Activated CD4-positive, alpha-beta T cell treated with anti-CD3 and anti-CD28 coated beads, Interleukin-2, amount 10 ng/mL, durations not matched to agents 7 days and 5 days (primary cell): ENCODE measurements around the gene WFDC11. TPM values are rescaled to one million over a fixed set of nuclear protein-coding genes. Genes with fewer than 3 reads are reported as not detected.
"Not testable (repeated sequence)": the region's sequence is repeated elsewhere in the genome, so short reads cannot be mapped to it uniquely, and the experiment has no call there.

Experiments used
- CTCF ChIA-PET: fragments of 350-600 bp; sonication (Branson Sonifier 250); formaldehyde crosslinking; loops from one replicate; lab custom pipeline; 2021; ENCODE audit warnings: antibody characterized with exemption; lab: Charles Lee
- POLR2A ChIA-PET: fragments of 350-600 bp; sonication (Branson Sonifier 250); formaldehyde crosslinking; loops from one replicate; lab custom pipeline; 2021; ENCODE audit warnings: antibody characterized with exemption; lab: Charles Lee
- DNase-seq: peaks from one replicate; pipeline ENCODE4 v3.0.0-alpha.2; 2020
- H3K27ac Mint-ChIP-seq: one replicate; pipeline ENCODE4 v1.8.0; 2021; ENCODE audit warnings: mild to moderate bottlenecking, moderate library complexity, mixed read lengths
- H3K27me3 Mint-ChIP-seq: one replicate; pipeline ENCODE4 v1.8.0; 2021; ENCODE audit warnings: mixed read lengths
- H3K36me3 Mint-ChIP-seq: one replicate; pipeline ENCODE4 v1.8.0; 2021; ENCODE audit warnings: low read depth, mixed read lengths
- H3K4me1 Mint-ChIP-seq: one replicate; pipeline ENCODE4 v1.8.0; 2021; ENCODE audit warnings: mixed read lengths
- H3K4me3 Mint-ChIP-seq: one replicate; pipeline ENCODE4 v1.8.0; 2021; ENCODE audit warnings: mild to moderate bottlenecking, moderate library complexity, mixed read lengths
- H3K9me3 Mint-ChIP-seq: one replicate; pipeline ENCODE4 v1.8.0; 2021; ENCODE audit warnings: mixed read lengths
- total RNA-seq, 2 experiments: library from RNA; stranded (reverse); gene quantifications; one replicate each; pipeline ENCODE4 v1.2.3, GENCODE V29; 2021

Gene WFDC11
- total RNA-seq, 2 experiments from 2014 or later: not detected

DNA sequence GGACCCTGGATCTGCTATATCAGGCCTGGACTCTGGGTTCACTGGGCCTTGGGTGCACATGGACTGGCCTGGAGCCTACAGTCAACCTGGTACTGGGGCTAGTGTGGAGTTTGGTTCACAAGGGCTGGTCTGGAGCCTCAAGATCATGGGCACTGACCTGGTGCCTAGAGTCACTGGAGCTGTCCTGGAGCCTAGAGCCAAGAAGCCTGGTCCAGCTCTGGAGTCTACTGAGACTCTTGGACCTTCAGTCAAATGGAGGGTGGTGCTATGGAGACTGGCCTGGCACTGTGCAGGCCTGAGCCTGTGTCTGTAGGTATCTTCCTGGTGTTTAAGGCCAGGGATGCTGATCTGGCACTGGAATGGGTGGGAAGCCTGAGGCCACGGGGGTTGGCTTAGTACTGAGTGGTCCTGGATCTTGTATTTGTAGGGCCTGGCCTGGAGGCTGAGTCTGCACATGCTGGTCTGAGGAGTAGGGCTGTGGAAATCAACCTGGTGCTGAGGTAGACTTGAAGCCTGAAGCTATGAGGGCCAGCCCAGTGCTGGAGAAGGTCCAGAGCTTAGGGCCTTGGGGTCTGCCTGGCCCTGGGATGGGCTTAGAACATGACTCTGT is 22.5 kb downstream of the WFDC11 start:
- H3K27me3 Mint-ChIP-seq: peaks cover 2% of the 10 kb centered on the region
- H3K4me3 Mint-ChIP-seq: no peak overlapping the region
- POLR2A ChIA-PET: no interaction called here
- no peaks in the 10 kb centered on the region for H3K9me3 Mint-ChIP-seq
- no peak overlapping the region for H3K27ac Mint-ChIP-seq
- H3K36me3 Mint-ChIP-seq: no peaks in the 10 kb centered on the region
- DNase-seq: no peak
- CTCF ChIA-PET: interaction anchor here (0.9 to 1.0 kb wide), 2 partner anchors 11 kb away, joined by 3 read pairs; no protein-coding TSS in a partner anchor
- no peaks in the 10 kb centered on the region for H3K4me1 Mint-ChIP-seq

DNA sequence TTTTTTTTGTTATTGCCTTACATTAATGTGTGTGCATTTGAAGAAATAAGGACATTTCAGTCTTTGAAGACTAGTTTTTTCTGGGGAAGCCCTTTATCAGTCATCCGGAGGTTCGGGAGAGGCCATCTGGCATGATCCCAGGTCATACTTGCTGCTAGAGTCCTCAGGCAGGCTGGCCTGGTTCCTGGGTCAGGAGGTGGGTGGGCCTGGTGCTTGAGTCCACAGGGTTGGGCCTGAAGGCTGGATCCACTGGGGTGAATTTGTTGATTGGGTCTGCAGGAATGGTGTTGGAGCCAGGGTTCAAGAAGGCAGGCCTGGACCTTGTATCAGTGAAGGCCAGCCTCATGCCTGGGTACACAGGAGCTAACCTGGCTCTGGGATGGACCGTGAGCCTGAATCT is 23.2 kb downstream of the WFDC11 start:
- peaks cover 2% of the 10 kb centered on the region for H3K27me3 Mint-ChIP-seq
- H3K4me3 Mint-ChIP-seq: no peak overlapping the region
- DNase-seq: no peak
- ChIA-PET POLR2A (no interaction called here), CTCF (interaction anchor here (1.0 kb wide), 1 partner anchor 10 kb away, joined by 3 read pairs; no protein-coding TSS in a partner anchor)
- H3K36me3 Mint-ChIP-seq: no peaks in the 10 kb centered on the region
- H3K4me1 Mint-ChIP-seq: no peaks in the 10 kb centered on the region
- no peak overlapping the region for H3K27ac Mint-ChIP-seq
- H3K9me3 Mint-ChIP-seq: no peaks in the 10 kb centered on the region

DNA sequence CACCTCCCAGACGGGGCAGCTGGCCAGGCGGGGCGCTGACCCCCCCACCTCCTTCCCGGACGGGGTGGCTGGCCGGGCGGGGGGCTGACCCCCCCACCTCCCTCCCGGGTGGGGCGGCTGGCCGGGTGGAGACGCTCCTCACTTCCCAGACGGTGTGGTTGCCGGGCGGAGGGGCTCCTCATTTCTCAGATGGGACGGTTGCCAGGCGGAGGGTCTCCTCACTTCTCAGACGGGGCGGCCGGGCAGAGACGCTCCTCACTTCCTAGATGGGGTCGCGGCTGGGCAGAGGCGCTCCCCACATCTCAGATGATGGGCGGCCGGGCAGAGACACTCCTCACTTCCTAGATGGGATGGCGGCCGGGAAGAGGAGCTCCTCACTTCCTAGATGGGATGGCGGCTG is 24.2 kb downstream of the WFDC11 start:
- POLR2A ChIA-PET, H3K9me3 Mint-ChIP-seq, H3K4me3 Mint-ChIP-seq, H3K36me3 Mint-ChIP-seq, CTCF ChIA-PET, H3K4me1 Mint-ChIP-seq, H3K27me3 Mint-ChIP-seq, H3K27ac Mint-ChIP-seq, DNase-seq: not testable (repeated sequence)

DNA sequence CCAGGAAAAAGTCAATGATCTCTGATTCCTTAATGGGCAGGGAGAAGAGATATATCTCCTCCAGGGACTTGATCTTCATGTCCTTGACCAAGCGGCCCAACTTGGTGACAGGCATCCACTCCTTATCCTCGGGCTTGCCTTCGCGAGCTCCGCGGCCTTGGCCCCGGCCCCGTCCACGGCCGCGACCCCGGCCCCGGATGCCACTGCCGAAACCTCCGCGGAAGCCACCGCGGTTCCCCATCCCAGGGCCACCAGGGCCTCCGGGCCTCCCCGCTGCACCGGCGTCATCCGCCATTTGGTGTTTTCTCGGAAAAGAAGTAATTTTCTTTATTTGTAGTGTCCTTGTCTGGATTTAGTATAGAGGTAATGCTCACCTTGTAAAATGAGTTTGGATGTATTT is 29.0 kb downstream of the WFDC11 start:
- H3K36me3 Mint-ChIP-seq, H3K9me3 Mint-ChIP-seq, POLR2A ChIA-PET, H3K4me3 Mint-ChIP-seq, CTCF ChIA-PET, H3K4me1 Mint-ChIP-seq, H3K27ac Mint-ChIP-seq, DNase-seq, H3K27me3 Mint-ChIP-seq: not testable (repeated sequence)

DNA sequence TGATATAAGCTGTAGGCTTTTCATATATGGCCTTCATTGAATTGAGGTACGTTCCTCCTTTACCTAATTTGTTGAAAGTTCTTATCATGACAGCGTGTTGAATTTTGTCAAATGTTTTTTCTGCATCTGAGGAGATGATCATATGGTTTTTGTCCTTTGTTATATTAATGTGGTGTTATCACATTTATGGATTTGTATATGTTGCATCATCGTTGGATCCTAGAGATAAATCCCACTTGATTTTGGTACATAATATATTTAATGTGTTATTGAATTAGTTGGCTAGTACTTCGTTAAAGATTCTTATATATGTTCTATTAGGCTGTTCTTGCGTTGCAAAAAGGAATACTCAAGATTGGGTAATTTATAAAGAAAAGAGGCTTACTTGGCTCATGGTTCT is 30.4 kb downstream of the WFDC11 start:
- Mint-ChIP-seq H3K27ac (no peak overlapping the region), H3K4me1 (no peaks in the 10 kb centered on the region), H3K4me3 (no peak overlapping the region), H3K9me3 (no peaks in the 10 kb centered on the region), H3K27me3 (peaks cover 10% of the 10 kb centered on the region), H3K36me3 (no peaks in the 10 kb centered on the region)
- POLR2A ChIA-PET: no interaction called here
- no peak for DNase-seq
- CTCF ChIA-PET: no interaction called here

DNA sequence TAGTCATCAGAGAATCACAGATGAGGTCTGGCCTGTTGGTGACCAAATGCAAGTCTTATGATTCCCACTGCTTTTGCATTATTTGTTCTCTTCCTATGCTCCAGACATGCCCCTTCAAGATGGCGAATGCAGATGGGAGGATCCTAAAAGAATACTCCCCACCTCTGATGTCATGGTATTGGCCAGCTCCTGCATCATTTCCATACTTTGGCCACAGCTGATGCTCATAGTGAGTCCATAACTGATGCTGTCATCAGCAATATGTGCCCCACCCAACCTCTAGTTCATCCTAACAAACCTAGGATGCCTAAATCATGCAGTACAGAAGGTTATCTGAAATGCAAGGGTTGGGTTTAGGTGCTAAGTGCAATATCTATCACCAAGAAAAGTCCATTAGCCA is 33.5 kb downstream of the WFDC11 start:
- Mint-ChIP-seq H3K4me3 (no peak overlapping the region), H3K36me3 (no peaks in the 10 kb centered on the region), H3K9me3 (no peaks in the 10 kb centered on the region), H3K4me1 (no peaks in the 10 kb centered on the region), H3K27ac (no peak overlapping the region), H3K27me3 (peaks cover 21% of the 10 kb centered on the region)
- ChIA-PET POLR2A (no interaction called here), CTCF (interaction anchor here (0.9 kb wide), 1 partner anchor 11 kb away, joined by 3 read pairs; no protein-coding TSS in a partner anchor)
- no peak for DNase-seq

DNA sequence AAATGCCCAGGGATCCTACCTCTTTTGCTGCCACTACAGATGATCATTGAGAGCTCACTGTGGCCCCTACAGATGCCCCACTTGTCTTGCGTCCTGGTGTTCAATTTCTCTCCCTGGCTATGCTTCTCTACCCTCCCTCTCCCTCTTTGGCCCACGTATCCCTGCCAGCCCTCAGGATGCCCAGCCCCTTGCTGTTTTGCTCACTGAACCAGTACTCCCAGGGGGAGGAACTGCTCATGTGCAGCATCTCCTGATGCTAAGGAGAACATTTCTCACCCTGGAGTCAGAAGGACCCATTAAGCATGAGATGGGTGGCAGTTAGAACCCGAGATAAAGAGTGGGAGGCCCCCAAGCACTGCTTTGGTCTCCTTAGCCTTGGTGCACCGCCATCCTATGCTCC is 38.9 kb downstream of the WFDC11 start, which contains the start of gene WFDC9:
TSS of gene WFDC9 (minus strand) at position 101 of the 400 bp plus-strand sequence. CDS start 21,103 bp downstream, outside the sequence.
- no peak for DNase-seq
- peaks cover 26% of the 10 kb centered on the region for H3K27me3 Mint-ChIP-seq
- no peaks in the 10 kb centered on the region for H3K4me1 Mint-ChIP-seq
- ChIA-PET CTCF (no interaction called here), POLR2A (no interaction called here)
- no peak within 1 kb of the TSS for H3K4me3 Mint-ChIP-seq
- H3K27ac Mint-ChIP-seq: no peak within 1 kb of the TSS
- H3K9me3 Mint-ChIP-seq: no peaks in the 10 kb centered on the region
- H3K36me3 Mint-ChIP-seq: no peaks in the 10 kb centered on the region

DNA sequence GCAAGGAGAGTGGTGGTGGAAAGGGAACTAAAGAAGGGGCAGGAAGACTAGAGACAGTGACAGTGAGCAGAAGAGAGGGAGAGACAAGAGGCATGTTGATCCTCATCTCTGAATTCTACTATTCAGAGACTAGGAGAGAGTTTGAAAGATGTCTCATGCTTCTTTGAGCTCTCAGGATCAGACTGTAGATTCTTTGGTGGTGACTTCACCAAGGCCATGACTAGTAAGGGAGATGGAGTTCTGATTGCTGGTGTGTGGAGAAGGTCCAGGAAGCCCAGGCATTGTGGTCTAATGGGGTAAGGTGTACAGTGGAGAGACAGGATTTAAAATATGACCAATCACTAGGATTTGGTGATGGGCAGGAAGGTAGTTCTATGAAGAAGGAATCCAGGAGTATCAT is 39.7 kb downstream of the WFDC11 start:
- Mint-ChIP-seq H3K27ac (no peak overlapping the region), H3K4me1 (no peaks in the 10 kb centered on the region), H3K27me3 (peaks cover 27% of the 10 kb centered on the region), H3K9me3 (no peaks in the 10 kb centered on the region), H3K36me3 (no peaks in the 10 kb centered on the region), H3K4me3 (no peak overlapping the region)
- CTCF ChIA-PET: interaction anchor here (1.8 kb wide), 1 partner anchor 141 kb away, joined by 5 read pairs; no protein-coding TSS in a partner anchor
- DNase-seq: no peak
- POLR2A ChIA-PET: no interaction called here

DNA sequence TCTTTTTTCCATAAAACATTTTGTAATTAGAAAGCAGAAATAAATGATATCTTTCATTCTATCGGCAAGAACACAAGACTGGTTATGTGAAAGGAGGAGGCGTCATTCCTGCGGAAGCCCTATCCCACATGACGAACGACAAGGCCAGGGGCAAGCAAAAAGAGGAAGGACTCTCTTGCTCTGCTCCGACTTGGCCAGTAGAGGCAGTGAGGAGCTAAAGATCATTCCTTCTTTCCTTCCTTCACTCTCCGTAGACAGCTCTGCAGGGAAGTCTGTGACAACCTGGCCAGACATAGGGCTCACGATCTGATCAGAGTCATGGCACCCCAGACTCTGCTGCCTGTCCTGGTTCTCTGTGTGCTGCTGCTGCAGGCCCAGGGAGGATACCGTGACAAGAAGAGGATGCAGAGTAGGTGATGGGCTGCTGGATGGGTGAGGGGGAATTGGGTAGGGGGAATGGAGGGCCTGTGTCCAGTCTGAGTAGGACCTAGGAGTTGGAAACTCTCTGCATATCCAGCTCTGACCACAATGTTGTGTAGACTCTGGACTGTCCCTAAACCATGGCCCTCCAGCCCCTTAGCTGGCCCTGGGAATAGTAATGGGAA is 40.4 kb downstream of the WFDC11 start, which contains the start of gene WFDC10A:
TSS of gene WFDC10A (plus strand) at position 244 of the 605 bp plus-strand sequence. CDS start at position 319, 75 bp downstream.
- ChIA-PET POLR2A (no interaction called here), CTCF (interaction anchor here (0.5 to 1.8 kb wide), 4 partner anchors 15 to 267 kb away, joined by 4 to 5 read pairs (median 4); partner anchors contain the start of gene SYS1)
- no peak within 1 kb of the TSS for H3K27ac Mint-ChIP-seq
- peaks cover 32% of the 10 kb centered on the region for H3K27me3 Mint-ChIP-seq
- no peaks in the 10 kb centered on the region for H3K36me3 Mint-ChIP-seq
- no peak within 1 kb of the TSS for H3K4me3 Mint-ChIP-seq
- H3K9me3 Mint-ChIP-seq: no peaks in the 10 kb centered on the region
- peak; percentile 11 for DNase-seq
- H3K4me1 Mint-ChIP-seq: no peaks in the 10 kb centered on the region

DNA sequence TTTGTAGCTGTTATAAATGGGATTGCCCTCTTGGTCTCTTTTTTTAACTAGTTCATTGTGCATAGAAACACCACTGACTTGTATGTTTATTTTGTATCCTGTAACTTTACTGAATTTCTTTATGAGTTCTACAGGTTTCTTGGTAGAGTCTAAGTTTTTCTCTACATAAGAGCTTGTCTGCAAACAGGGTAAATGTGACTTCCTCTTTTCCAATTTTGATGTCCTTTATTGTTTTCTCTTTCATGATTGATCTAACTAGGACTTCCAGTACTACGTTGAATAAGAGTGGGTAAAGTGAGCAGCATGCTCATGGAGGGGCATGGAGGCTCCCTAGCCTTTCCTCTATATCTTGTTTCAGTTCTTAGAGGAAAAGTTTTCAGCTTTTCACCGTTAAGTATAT is 43.5 kb downstream of the WFDC11 start:
- CTCF ChIA-PET: interaction anchor here (1.4 kb wide), 1 partner anchor 11 kb away, joined by 3 read pairs; no protein-coding TSS in a partner anchor
- H3K27ac Mint-ChIP-seq: no peak overlapping the region

DNA sequence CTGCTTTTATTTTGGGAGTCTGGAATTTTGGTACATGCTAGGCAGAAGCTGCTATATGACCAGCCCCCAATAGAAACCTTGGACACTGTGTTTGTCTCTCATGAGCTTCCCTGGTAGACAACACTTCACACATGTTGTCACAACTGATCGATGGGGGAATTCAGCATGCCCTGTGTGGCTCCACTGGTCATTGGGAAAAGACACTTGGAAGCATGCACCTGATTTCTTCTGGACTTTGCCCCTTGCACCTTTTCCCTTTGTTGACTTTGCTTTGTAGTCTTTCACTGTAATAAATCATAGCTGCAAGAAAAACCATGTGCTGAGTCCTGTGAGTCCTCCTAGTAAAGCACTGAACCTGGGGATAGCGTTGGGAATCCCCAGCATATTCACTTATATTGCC is 48.4 kb downstream of the WFDC11 start:
- DNase-seq: no peak
- Mint-ChIP-seq H3K36me3 (no peaks in the 10 kb centered on the region), H3K4me1 (no peaks in the 10 kb centered on the region), H3K27me3 (peaks cover 18% of the 10 kb centered on the region), H3K9me3 (no peaks in the 10 kb centered on the region), H3K27ac (no peak overlapping the region), H3K4me3 (no peak overlapping the region)
- ChIA-PET POLR2A (no interaction called here), CTCF (interaction anchor here (0.6 kb wide), 1 partner anchor 94 kb away, joined by 5 read pairs; no protein-coding TSS in a partner anchor)

More for the DNA sequence above, 43.5 kb downstream of the WFDC11 start:
- H3K36me3 Mint-ChIP-seq: no peaks in the 10 kb centered on the region
- no peak overlapping the region for H3K4me3 Mint-ChIP-seq
- peaks cover 30% of the 10 kb centered on the region for H3K27me3 Mint-ChIP-seq
- no peaks in the 10 kb centered on the region for H3K9me3 Mint-ChIP-seq
- DNase-seq: no peak
- H3K4me1 Mint-ChIP-seq: no peaks in the 10 kb centered on the region
- POLR2A ChIA-PET: no interaction called here

DNA sequence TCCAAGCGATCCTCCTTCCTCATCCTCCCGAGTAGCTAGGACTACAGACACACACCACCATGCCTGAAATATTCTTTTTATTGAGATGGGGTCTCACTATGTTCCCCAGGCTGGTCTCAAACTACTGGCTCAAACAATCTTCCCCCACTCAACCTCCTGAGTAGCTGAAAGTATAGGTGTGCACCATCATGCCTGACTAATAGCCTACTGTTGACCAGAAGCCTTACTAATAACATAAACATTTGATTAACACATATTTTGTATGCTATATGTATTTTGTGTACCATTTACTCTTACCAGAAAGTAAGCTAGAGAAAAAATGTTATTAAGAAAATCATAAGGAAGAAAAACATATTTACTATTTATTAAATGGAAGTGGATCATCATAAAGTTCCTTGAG is 52.4 kb downstream of the WFDC11 start:
- Mint-ChIP-seq H3K9me3 (no peaks in the 10 kb centered on the region), H3K27ac (no peak overlapping the region), H3K27me3 (peaks cover 3% of the 10 kb centered on the region), H3K4me1 (no peaks in the 10 kb centered on the region), H3K4me3 (no peak overlapping the region), H3K36me3 (no peaks in the 10 kb centered on the region)
- ChIA-PET CTCF (no interaction called here), POLR2A (no interaction called here)
- no peak for DNase-seq

DNA sequence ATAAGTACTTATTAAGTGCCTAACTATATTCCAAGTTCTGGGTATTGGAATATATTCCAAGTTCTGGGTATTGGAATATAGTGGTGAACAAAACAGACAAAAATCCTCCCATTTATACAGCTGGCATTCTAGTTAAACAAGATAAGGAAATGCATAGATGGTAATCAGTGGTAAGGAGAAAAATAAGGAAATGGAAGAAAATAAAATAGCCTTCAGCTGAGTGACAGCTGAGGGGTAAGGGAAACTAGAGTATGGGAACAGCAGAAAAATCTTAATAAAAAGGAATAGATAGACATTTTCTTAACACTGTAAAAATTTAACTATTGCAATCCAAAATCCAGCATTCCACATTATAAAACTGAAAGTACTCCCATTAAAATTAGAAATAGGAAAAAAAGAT is 57.7 kb downstream of the WFDC11 start:
- H3K9me3 Mint-ChIP-seq: peaks cover 6% of the 10 kb centered on the region
- no peak overlapping the region for H3K4me3 Mint-ChIP-seq
- H3K4me1 Mint-ChIP-seq: peaks cover 5% of the 10 kb centered on the region
- ChIA-PET POLR2A (no interaction called here), CTCF (no interaction called here)
- no peaks in the 10 kb centered on the region for H3K27me3 Mint-ChIP-seq
- no peak overlapping the region for H3K27ac Mint-ChIP-seq
- no peaks in the 10 kb centered on the region for H3K36me3 Mint-ChIP-seq
- no peak for DNase-seq
